Ovary (tissue), 9 donors: Measurements from ENCODE around the gene COIL. TPM values are rescaled to one million over a fixed set of nuclear protein-coding genes. Genes with fewer than 3 reads are reported as not detected.

Experiments used
- DNase-seq, 5 donors: peaks; one replicate each; pipeline ENCODE4 v3.0.0-alpha.2; 2019 to 2020
- H3K27ac ChIP-seq, 2 donors: fragments of 200-600 bp; one replicate each; pipeline versions ENCODE4 v1.5.1 to v1.8.0; 2019 to 2022
- H3K27me3 ChIP-seq: fragments of 200-600 bp; one replicate; pipeline ENCODE4 v1.8.0; 2022
- H3K36me3 ChIP-seq: fragments of 200-600 bp; sonication (generic); one replicate; pipeline ENCODE4 v1.5.1; 2019
- H3K4me1 ChIP-seq: one replicate; pipeline ENCODE4 v1.8.1; 2013; ENCODE audit warnings: mild to moderate bottlenecking, moderate library complexity; ENCODE audit not compliant: insufficient read depth
- H3K4me3 ChIP-seq: fragments of 200-600 bp; sonication (generic); one replicate; pipeline ENCODE4 v1.5.1; 2017
- H3K9me3 ChIP-seq, 2 donors: fragments of 200-600 bp in 1 of 2; sonication (generic) in 1 of 2; one replicate each; pipeline versions ENCODE4 v1.5.1 to v1.8.1; 2013 to 2019; ENCODE audit warnings: mild to moderate bottlenecking in 1 of 2, moderate library complexity in 1 of 2
- CTCF ChIP-seq, 3 donors: fragments of 450-650 bp in 2 of 3; fragments of 200-600 bp in 1 of 3; IDR thresholded peaks; one replicate each; pipeline versions ENCODE4 v1.5.1 to v1.8.0; 2016 to 2022; ENCODE audit warnings: antibody characterized with exemption in 3 of 3, mild to moderate bottlenecking in 1 of 3
- EP300 ChIP-seq: sonication (generic); formaldehyde crosslinking; IDR thresholded peaks from one replicate; pipeline ENCODE4 v1.6.1; 2017; ENCODE audit warnings: antibody characterized with exemption
- POLR2A ChIP-seq: fragments of 450-650 bp; IDR thresholded peaks from one replicate; pipeline ENCODE4 v1.6.1; 2017; ENCODE audit warnings: antibody characterized with exemption, mild to moderate bottlenecking, moderate library complexity
- WGBS, 3 donors: extraction: QIAGEN DNeasy Blood & Tissue Kit in 1 of 3; methylation state at CpG; one replicate each; pipeline versions ENCODE4 v1.1.5 to v1.1.7; 2013 to 2017; 5-methylcytosine and 5-hydroxymethylcytosine counted together
- intact Hi-C, 4 donors: fragments of 100-400 bp; cut with DNase I; formaldehyde crosslinking; loops; one replicate each; pipeline versions ENCODE4 v1.11.0 to v1.15.1; 2022 to 2023
- polyA plus RNA-seq, 2 donors: library from polyadenylated mRNA; stranded (reverse); fragments of 200-250 nt in 1 of 2; fragments of 350-450 nt in 1 of 2; fragmentation: Illumina TruSeq in 1 of 2; extraction: RNeasy Lipid Tissue Mini Kit (QIAGEN cat#74804) in 1 of 2; gene quantifications; one replicate each; pipeline ENCODE4 v1.2.3, GENCODE V29; 2013 to 2014
- total RNA-seq, 7 donors: library from RNA; depleted of rRNA in 2 of 7; stranded (reverse); fragments of >200 nt in 2 of 7; fragmentation: NEBNext Ultra II Directional in 3 of 7; extraction: Animal tissue kit (Norgen Biotek cat#: 25700) in 3 of 7; gene quantifications; one replicate each; pipeline versions ENCODE4 v1.1.0 to v1.2.4, GENCODE V29; 2016 to 2023
- donor health status: DM: no; HTN: no; CAD: no; lungs with moderate emphysema.
- donor health status: DM: no; HTN: no; CAD: no.
- donor health status: Bipolar disorder and iron deficiency.
- donor health status: DM: yes; HTN: yes; CAD: no.
- donor health status: DM: no; HTN: no; CAD: no.
- donor health status: DM: yes; HTN: yes; CAD: no.

COIL gene
- total and polyA plus RNA-seq, 9 donors, result 10.9 to 17.8 (median 12.9) TPM

DNA sequence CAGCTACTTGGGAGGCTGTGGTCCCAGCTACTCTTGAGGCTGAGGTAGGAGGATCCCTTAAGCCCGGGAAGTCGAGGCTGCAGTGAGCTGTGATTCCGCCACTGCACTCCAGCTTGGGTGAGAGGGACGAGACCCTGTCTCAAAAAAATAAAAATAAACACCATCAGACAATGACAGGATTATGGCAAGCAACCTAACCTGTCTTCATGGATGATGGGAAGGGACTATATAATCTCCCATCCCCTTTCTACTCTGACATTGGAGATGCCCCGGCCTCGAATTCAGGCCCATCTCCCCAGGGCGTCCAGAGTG lies 47.9 kb downstream of the COIL start:
- H3K9me3 ChIP-seq, result no peaks in the 10 kb centered on the region
- TF ChIP-seq CTCF (IDR thresholded peaks at IDR 0.05) (no peak), EP300 (no peak), POLR2A (no peak)
- no peaks in the 10 kb centered on the region for H3K36me3 ChIP-seq
- peak overlapping the region; percentile 2 to 75 for H3K27ac ChIP-seq
- intact Hi-C loops, result loop anchor here in 1 of 4 donors (5.0 kb wide), 1 partner anchor 81 kb away; the partner anchor contains the start of genes C17orf67 and DGKE
- 28 to 38% (median 37%) methylated on average over 7 of the region's 7 CpGs for WGBS, 3 donors
- no peak for DNase-seq
- H3K4me3 ChIP-seq, result peak overlapping the region; percentile 91
- peaks cover 12% of the 10 kb centered on the region for H3K4me1 ChIP-seq
- H3K27me3 ChIP-seq, result no peaks in the 10 kb centered on the region

GRCh38 chr17:56912105-56912999 lies 48.5 kb downstream of the COIL start:
- TF ChIP-seq POLR2A (no peak), EP300 (no peak), CTCF (IDR thresholded peaks at IDR 0.05) (no peak)
- 39 to 50% (median 44%) methylated on average over 21 of the region's 21 CpGs for WGBS, 3 donors
- intact Hi-C loops, result loop anchor here in 1 of 4 donors (5.0 kb wide), 1 partner anchor 80 kb away; the partner anchor contains the start of genes C17orf67 and DGKE
- Histone ChIP-seq H3K27me3 (no peaks in the 10 kb centered on the region), H3K9me3 (no peaks in the 10 kb centered on the region), H3K27ac (peak overlapping the region; percentile 12 to 58), H3K4me1 (peaks cover 12% of the 10 kb centered on the region), H3K36me3 (no peaks in the 10 kb centered on the region), H3K4me3 (peak overlapping the region; percentile 91)
- DNase-seq, result peak; percentile 41 to 62 (median 45)

GRCh38 chr17:56910509-56911235 lies 50.2 kb downstream of the COIL start:
- Histone ChIP-seq H3K27ac (peak overlapping the region in 1 of 2 donors; percentile 2), H3K4me3 (no peak overlapping the region), H3K27me3 (no peaks in the 10 kb centered on the region), H3K9me3 (no peaks in the 10 kb centered on the region), H3K4me1 (peaks cover 12% of the 10 kb centered on the region), H3K36me3 (no peaks in the 10 kb centered on the region)
- WGBS, 3 donors, result 73 to 85% (median 75%) methylated on average over 7 of the region's 7 CpGs
- DNase-seq, result no peak
- intact Hi-C loops, result loop anchor here in 1 of 4 donors (5.0 kb wide), 1 partner anchor 78 kb away; the partner anchor contains the start of genes C17orf67 and DGKE
- TF ChIP-seq CTCF (IDR thresholded peaks at IDR 0.05) (no peak), EP300 (no peak), POLR2A (no peak)

- H3K36me3 ChIP-seq, result no peaks in the 10 kb centered on the region
- no peaks in the 10 kb centered on the region for H3K9me3 ChIP-seq
- H3K4me1 ChIP-seq, result peaks cover 8% of the 10 kb centered on the region
- TF ChIP-seq POLR2A, result no peak
- no peak for TF ChIP-seq EP300
- no peak for TF ChIP-seq CTCF (IDR thresholded peaks at IDR 0.05)
- H3K4me3 ChIP-seq, result no peak overlapping the region
- 77 to 92% (median 84%) methylated on average over 6 of the region's 6 CpGs for WGBS, 3 donors
- no peaks in the 10 kb centered on the region for H3K27me3 ChIP-seq
- peak overlapping the region in 1 of 2 donors; percentile 2 for H3K27ac ChIP-seq
- intact Hi-C loops, result loop anchor here in 1 of 4 donors (5.0 kb wide), 1 partner anchor 78 kb away; the partner anchor contains the start of genes C17orf67 and DGKE
- no peak for DNase-seq
Observed at GRCh38 chr17:56909742-56910508, 50.9 kb downstream of the COIL start.
